GM19438 (cell line): ENCODE data around the gene CYB561.

Source experiments
- ATAC-seq: cut with Tn5 transposase; IDR thresholded peaks from one replicate; pipeline ENCODE4 v1.9.1; 2021; ENCODE audit warnings: low read depth; ENCODE audit not compliant: unreplicated experiment

Gene CYB561

DNA sequence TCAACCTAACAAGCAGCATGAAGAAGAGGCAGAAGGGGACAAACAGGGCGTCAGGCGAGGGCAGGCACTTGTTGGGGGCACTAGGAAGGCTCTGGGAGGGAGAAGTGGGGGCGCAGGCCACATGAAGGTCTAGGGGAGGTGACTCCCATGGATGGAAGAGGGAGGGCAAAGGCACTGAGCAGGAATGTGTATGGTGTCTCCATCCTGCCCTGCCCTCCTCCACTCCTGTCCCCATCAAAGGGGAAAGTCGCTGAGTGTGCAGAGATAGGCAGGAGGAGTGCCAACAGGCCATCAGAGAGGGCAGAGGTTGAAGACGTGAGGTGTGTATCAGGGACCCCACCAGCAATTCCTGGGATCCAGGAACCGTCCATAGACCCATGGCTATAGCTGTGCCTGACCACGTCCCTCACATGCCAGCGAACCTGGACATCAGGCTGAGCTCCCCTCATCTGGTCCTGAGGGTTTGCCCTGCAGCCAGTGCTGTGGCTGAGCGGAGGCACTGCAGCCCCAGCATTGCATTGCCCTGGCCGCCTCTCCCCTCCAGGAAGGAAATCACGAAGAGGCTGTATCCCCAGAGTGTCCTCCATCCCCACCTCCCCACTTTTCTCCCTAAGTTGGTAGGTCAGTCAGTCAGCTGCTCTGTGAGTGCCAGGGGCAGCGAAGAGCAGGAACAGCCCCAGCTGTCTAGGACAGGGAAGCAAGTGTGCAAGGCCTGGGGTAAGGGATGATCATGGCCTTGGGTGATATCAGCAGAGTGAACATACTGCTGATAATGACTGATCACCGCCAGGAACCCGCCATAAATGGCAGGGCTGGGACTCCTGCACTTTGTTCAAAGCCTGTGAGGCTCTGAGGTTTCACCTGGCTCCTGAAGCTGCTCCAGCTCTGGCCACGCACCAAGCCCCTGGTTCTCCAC lies 6.2 kb upstream of the CYB561 start:
- ATAC-seq: no peak

DNA sequence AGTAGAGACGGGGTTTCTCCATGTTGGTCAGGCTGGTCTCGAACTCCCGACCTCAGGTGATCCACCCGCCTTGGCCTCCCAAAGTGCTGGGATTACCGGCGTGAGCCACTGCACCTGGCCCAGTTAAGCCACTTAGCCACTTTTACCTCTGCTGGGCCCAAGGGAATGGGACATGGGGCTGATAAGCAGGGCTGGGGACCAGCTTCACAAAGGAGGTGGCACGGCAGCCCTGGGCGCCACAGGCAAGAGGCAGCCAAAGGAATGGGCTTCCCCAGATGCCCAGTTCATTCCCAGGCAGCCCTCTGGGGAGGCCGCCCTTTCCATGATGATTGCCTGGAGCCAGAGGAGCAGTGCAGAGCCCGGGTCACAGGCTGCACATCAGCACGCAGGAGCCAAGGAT lies 5.0 kb upstream of the CYB561 start:
- ATAC-seq: no peak

DNA sequence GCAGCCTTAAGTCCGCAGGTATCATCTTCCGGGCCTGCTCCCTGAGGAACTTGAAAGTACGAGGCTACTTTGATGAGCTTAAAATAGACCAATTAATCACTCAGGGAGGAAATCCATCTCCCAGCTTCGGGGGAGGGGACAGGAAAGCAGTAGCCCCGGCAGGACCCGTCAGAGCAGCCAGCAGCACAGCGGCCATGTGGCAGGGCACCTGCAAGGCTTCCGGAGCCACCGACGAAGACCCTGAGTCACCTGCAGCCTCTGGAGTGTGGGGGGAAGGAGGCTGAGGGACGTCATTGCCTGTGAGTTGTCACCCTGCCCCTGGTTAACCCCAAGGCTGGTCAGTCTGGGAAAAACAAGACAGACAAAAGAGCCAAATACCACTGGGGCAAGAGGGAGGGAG lies 4.4 kb upstream of the CYB561 start:
- ATAC-seq: no peak

DNA sequence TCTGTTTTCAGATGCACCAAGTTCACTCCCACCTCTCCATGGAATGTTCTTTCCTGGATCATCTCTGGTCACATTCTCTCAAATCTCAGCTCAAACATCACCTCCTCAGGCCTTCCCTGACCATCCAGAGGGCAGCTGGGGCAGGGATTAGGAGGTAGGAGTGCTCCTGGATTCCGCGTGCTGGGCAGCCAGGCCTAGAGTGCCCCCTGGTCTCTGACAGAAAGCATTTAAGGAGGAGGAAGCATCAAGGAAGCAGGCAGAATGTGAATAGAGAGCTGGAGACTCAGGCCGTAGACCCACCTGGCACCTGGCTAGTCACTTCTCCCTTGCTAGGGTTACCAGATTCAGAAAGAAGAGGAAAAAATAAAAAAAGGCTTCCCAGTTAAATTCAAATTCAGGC lies 2.5 kb upstream of the CYB561 start:
- ATAC-seq: no peak

DNA sequence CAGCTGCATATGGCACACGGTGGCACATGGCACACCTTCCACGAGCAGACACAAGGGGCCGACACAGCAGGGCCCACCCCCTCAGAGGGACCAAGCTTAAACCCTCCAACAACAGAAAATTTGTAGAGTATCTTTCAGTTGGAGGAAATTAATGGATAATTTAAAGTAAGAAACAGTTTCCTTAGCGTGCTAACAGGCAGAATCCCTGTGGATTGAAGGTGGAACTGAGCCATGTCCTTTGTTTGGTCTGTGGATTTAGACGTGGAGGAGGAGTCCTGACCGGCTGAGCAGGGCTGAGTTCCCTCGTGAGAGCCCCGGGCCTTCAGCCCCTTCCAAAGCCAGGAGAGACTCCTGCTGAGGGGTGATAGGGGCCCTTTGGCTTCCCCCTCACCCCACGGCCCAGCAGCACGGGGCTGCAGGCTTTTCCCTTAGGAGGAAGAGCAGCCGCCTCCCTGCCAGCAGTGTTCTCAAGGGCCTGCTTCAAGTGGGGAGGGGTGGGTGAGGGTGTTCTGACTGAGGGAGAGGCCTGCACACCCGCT lies 1.4 kb upstream of the CYB561 start:
- ATAC-seq: no peak

DNA sequence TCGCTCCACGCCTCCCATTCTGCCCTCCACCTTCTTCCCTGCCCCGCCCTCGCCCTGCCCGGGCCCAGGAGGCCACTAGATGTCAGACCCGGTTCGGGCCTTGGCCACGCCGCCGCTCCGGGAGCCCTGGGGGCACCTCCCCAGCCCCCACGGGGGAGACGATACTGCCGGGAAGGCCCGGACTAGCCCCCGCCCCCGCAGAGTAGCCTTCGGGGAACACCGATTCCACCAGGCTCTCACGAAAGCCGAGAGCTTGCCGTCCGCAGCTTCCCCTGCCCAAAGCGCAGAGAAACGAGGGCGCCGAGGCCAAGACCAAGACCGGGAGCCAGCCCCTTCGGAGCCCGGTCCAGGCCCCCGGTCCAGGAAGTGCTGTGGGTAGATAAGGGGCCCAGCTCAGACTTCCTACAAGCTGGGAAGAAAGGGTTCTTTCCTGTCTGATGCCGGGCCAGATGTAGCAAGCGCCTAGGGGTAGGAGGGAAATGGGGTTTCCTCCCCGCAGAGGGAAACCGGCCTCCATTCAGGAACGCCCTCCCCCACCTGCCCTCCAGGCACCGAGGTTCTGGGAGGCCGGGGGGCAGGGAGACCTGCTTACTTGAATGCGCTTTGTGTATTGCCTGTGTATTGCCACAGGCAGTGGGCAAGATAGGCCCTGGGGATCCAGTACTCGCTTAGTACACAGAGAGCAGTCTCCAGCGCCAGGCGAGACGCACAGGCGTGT lies 806 bp upstream of the CYB561 start:
- peak; percentile 32 for ATAC-seq

DNA sequence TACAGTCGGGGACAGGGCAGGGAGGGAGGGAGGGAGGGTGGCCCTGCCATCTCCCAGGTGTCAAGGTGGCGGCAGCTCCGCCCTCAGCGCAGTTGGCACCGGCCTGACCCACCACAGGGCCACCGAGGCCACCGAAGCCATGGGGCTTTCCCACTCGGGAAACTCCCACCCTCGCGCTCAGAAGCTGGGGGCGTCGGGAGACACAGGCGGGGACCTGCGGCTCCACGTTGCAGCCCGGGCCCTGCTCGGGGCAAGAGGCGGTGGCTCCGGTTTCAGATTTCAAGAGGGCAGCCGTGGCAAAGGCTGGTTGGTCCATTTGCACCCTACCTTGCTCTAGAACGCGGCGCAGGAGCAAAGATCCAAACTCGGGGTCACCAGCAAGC lies 544 bp downstream of the CYB561 start:
- peak; percentile 25 for ATAC-seq

DNA sequence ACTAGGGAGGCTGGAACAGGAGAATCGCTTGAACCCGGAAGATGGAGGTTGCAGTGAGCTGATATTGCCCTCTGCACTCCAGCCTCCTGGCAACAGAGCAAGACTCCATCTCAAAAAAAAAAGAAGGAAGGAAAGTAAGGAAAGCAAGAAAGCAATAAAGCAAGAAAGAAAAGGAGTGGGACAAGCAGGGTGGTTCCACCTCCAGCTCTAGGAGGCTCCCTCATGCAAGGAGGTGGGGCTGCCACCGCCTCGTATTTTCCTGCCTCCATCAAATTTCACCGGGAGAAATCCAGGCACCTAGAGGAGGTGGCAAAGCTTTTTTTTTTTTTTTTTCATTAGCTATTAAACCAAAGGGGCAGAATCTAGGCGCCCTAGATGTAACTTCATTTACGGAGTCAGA lies 1.0 kb downstream of the CYB561 start:
- ATAC-seq: no peak

DNA sequence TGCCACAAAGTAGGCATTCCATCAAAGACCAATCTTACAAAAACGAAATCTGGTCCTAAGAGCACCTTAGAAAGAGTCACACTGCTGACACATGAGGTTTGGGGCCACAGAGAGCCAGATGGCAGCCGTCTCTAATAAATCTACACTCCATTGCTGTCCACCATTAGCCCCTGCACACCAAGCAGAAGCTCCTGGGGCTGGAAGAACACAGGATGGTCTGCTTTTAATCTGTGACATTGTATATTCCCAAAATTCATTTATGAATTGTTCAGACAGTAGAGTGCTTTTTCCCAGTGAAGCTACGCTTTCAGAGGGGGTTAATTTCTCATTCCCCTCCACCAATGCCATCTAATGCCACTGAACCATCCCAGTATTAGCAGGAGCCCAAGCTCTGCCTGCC lies 1.6 kb downstream of the CYB561 start:
- ATAC-seq: no peak

DNA sequence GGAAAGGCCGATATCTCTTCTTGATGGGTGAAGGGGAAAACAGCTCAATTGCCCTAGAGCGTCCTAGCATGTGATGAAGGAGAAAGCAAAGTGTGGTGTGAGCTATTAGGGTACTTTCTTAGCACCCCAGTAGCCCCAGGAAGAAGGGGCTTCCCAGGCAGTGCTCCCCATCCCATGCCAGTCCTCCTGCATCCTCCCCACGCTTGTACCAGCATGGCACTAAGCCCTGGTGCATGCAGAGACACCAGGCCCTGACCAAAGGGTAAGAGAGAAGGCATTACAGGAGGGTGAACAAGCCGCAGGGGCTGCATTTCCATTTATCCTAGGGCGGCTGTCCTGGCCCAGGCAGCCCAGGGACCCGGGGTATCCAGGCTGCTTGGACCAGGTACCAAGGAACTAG lies 3.1 kb downstream of the CYB561 start:
- ATAC-seq: no peak

DNA sequence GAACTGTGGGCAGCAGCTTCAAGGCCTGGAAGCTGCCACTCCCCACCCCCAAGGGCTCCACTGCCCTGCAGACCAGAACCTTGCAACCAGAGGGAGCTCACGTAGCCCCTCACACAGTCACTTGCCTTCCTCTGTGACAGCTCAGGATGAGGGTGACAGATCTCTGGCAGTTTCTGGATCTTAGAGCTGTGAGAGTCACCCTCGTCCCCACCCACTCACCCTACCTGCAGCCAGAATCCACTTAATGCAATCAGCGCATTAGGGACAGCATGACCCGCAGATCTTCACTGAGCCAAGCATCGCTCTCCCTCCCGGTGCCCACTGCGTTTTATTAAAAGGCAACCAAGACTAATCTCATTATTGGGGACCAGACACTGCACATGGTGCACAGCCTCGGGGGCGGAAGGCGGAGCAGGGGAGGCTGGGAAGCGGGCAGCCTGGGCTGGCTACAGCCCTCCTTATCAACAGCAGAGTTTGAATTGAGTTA lies 3.5 kb downstream of the CYB561 start:
- no peak for ATAC-seq

DNA sequence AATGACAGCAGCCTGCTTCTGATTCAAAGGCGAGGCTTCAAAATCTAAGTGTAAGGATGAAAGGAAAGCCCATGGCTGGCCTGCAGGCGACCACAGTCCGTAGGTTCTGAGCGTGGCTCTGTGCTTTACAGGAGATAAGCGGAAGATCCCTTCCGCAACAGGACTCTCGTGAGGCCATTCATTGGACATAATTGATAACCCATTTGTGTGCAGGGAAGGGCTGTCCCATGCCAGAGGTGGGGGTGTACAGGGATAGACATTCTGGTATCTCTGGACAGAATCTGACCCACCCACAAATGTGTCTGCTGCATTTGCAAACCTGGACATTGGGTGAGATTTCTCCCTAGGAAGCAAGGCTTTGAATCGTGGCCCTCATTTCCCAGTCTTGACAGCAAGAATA lies 4.0 kb downstream of the CYB561 start:
- ATAC-seq: no peak

DNA sequence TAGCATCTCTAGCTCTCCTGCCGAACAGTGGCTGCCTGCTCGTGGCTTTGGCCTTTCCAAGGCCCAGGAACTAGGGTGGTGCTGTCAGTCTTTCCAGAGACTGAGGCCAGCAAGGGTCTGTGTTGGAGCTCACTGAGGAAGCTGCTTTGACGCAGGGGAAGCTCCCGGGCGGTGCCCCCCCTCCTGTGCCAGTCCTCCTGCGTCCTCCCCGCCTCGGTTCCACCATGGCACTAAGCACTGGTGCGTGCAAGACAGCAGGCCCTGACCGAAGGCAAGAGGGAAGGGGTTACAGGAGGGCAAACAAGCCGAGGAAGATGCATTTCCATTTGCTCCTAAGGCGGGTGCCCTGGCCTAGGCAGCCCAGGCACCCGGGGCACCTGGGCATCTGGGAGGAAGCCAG lies 4.5 kb downstream of the CYB561 start:
- ATAC-seq: no peak

DNA sequence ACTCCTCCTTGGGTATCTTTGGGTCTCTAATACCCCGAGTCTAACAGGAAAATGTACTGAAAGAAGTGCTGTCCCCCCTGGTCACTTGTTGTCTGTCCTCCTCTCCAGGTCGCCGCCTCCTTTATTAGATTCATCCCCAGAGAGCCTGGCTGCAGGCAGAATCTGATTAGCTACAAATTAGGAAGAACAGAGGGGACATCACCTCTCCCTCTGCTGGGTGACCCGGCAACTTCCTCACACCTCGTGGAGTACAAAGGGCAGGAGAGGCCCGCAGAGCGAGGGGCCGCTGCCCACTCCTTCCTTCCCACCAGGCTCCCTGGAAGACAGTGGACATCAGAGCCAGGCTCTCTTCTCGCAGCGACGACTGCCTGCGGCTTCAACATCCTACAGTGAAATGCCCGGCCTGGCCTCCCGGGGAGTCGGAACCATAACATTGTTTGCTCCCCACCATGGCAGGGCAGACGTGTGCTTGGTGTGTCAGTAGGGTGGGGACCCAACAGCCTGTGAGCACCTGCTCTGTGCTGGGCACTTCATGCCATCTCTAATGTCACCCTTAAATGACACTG lies 5.3 kb downstream of the CYB561 start:
- no peak for ATAC-seq

DNA sequence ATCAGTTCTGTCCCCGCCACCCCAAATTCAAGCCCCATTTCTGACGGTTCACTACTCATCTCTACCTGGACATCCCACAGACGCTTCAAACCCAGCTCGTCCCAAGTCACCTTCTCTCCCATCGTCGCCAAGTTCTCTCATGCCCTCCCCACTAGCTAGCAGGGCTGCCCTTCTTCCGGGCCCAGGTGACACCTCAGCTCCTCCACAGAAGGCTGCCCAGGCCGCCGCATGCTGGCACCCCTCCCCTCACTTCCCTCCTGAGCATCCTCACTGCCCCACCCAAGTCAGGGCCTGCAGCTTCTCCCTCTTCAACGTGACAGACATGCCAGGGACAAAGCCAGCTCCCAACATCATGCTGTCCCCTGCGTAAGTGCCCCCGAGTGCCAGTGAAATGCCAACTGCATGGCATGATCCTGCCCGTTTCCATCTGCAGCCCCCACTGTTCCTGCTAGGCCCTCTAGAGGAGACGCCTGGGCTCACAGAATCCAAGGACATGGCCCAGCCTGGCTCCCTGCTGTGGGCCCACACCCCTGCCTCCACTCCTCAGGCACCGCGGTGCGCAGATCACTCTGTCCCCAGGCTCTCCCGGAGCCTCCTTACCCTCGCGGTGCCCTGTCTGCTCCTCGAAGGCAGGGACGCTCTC lies 5.9 kb downstream of the CYB561 start:
- ATAC-seq: no peak

DNA sequence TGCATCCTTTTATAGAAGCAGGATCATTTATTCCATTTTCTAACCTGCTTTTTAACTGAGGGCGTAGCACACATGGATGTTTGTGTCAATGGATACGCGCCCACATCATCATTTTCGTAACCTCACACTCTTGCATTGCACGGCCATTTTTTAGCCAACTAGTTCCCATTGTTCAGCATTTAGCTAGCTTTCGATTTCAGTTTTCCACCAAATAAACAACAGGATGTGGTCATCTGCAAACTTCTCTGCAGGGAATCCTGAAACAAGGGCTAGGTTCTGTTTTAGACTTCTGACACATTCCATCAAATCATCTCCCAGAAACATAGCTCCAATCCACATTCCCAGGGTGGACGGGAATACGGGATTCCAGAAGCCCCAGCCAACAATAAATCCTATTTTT lies 6.4 kb downstream of the CYB561 start:
- no peak for ATAC-seq

DNA sequence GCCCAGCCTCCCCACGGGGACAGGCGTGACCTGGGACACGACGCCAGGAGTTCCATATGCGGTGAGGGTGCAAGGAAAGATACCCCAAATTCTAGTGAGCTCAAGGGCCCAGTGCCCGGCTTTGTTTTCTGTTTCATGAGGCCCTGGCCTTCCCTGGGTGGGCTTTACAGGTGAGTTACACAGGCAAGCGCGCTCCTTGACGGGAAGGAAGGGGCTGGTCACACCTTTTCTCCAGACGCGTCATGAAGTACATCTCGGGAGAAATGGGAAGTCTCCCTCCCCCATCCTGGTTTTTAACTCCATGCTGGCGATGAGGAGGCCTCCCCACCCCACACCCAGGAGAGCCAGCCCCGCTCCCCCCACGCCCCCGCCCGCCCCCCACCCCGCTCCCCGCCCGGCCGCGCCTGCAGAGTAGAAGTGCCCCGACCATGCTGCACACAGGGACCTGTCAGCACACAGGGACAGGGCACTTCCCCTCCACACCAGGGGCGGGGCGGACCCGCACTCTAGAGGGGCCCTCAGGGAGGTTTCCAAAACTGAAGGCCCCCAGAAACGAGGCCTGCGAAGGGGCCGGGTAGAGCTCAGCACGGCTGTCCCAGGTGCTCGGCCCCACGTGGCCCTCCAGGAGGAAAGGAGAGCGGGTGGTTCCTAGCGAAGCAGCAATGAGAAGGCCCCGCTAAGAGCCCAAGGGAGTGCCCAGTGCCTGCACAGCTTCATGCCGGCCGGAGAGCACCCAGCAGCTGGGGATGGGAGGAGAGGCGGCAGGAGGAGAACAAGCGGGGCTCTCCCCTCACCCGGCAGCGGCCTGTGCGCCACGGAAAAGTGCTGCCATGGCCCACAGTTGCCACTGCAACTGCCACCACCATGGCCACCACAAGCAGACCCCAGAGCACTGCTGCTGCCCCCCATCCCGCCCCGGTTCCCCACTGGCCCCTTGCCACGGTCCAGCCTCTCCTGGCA lies 7.7 kb downstream of the CYB561 start:
- no peak for ATAC-seq

DNA sequence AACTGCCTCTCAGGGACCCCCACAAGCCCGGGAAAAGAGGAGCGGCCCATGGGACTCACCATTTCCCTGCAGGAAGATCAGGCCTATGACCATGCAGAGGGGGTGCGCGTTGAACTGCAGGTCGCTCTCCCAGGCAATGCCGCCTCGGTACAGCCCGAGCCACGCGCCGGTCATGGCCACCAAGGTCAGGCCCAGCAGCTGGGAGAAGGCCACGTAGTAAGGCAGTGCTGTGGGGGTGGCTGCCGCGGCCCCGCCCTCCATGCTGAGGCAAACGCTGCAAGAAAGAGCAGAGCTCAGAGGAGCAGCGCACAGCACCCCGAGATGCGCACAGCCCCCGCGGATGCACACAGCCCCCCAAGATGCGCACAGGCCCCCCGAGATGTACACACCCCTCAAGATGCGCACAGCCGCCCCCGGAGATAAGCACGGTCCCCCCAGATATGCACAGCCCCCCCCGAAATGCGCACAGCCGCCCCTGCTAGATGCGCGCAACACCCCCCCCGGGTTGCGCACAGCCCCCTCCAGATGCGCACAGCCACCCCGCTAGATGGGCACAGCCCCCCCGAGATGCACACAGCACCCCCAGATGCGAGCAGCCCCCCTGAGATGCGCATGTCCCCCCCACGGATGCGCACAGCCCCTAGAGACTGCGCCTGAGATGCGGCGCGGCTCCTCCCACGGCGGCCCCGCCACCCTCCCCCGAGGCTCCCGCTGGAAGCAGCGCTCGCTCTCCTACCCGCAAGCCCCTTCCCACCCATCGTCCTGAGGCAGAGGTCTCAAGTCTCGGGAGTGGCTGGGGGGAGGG lies 8.6 kb downstream of the CYB561 start:
- ATAC-seq: no peak
